Limb (tissue), 2 donors: Measurements from ENCODE around the gene KLF4.
A peak's percentile ranks its signal among the peaks of the same experiment; 100 is the strongest.
"Not testable (repeated sequence)": the region's sequence is repeated elsewhere in the genome, so short reads cannot be mapped to it uniquely, and the experiment has no call there.

ENCODE experiments used
- DNase-seq, 2 donors: peaks; one replicate each; pipeline ENCODE4 v3.0.0-alpha.2; 2016; ENCODE audit errors: extremely low spot score in 2 of 2

Gene KLF4

DNA sequence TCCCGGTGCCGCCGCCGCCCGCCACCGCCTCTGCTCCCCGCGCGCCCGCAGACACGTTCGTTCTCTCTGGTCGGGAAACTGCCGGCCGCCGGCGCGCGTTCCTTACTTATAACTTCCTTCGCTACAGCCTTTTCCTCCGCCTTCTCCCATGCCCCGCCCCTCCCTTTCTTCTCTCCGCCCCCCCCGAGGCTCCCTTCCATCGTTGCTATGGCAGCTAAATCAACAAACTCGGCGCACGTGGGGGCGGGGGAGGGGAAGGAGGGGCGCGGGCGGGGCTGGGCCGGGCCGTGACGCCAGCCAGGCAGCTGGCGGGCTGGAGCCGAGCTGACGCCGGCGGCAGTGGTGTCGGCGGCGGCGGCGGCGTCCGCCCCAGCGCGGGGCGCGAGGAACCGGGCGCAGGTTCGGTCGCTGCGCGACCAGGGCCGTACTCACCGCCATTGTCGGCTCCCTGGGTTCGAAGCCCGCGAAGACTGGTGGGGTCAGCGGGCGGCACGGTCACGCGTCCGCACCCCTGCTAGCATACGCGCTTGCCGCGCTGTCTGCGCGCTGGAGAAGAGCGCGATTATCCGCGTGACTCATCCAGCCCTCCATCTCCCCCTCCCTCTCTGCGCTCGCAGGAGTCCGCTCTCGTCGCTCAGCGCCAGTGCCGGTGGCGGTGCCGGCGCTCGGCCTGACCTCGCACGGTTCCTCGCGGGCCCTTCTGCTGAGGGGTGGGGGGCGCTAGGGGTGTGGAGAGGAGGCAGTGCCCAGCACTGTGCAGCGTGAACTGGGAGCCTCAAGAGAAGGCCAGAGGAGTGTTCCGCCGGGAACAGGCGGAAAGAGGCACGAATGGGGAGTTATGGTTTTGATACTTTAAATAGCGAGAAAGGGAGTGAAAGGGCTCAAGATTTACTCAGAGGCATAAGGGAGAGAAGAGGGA is at the start of gene KLF4:
Gene KLF4, minus strand, starts transcription at position 83 of the 919 bp plus-strand sequence. CDS start 597 bp downstream, outside the sequence.
- DNase-seq: peak; percentile 96 to 98

DNA sequence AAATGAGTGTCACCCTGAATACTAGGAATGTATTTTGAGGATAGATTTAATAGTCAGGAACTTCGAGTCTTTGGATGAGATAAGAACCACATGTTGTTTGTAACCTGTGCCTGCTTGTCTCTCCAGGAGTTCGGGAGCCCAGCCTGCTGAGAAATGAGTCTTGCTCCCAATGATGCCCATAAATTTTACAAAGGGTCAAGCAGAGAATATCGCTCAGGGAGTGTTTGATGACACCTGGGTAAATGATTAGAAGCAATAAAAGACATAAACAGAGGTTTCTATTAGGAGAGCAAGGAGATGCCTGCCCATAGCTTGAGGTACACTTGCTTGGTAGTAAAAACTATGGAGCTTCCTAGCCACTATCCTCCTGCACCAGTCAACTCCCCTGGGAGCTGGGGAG is 46.9 kb upstream of the KLF4 start:
- no peak for DNase-seq

DNA sequence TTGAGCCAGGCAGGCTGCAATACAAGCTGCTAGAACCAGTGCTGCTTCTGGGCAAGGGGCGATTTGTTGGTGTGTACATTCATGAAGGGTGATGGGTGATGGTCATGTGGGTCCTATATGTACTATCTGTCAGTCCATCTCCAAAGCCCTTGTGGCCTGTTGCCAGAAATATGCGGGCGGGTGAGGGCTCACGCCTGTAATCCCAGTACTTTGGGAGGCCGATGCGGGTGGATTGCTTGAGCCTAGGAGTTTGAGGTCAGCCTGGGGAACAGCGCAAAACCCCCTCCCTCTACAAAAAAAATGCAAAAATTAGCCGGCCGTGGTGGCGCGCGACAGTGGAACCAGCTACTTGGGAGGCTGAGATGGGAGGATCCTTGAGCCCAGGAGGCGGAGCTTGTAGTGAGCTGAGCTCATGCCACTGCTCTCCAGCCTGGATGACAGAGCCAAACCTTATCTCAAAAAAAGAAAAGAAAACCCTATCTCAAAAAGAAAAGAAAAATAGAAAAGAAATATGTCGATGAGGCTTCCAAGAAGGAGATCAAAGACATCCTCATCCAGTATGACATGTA is 45.0 kb upstream of the KLF4 start:
- DNase-seq: no peak

DNA sequence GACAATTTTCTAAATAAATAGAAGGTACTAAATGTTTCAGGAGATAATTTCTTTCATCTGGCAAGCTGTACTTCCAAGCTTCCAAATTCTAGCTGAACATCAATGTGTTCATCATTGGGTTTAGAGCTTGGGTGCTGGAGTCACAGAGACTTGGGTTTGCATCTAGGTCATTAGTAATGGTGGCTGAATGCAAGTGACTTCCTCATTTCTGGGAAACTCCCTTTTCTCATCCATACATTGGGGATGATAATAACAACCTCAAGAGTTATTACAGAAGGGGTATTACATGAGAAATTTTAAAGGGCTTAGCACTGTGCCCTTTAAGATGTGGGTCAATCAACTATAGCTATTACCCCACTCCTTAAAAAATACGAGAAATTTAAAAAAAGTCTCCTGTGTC is 41.1 kb upstream of the KLF4 start:
- no peak for DNase-seq

DNA sequence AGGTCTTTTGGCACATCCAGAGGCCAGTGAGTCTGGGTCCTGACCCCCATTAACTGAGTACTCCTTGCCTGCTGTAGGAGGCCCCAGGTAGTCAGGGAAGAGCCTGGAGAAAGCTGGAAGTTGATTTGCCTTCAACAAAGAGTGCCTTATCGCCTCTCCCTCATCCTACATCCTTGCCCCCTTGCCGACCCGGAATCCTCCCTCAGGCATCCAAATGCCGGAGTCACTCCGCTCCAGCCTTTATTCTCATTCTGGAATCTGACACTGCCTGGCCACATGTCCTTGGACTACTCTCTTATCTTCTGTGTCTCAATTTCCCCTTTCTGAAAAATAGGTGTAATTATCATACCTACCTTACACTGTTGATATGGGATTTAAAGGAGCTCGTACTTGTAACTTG is 39.1 kb upstream of the KLF4 start:
- no peak for DNase-seq

DNA sequence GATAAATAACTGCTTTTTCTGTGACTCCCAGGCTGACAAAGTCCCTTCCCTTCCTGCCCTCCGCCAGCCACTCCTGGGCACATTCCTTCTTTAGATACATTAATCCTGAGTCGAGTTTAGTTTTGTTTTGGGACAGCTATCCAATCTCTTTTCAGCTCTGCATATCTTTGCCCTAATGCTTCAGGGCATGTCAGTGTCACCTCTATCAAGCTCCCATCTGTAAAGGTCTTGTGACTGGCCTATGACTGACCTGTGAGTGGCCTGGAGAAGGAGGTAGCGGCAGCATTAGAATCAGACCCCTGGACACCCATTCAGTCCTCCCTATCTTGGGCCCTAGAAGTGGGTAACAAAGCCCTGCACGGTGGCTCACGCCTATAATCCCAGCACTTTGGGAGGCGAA is 34.0 kb upstream of the KLF4 start:
- no peak for DNase-seq

DNA sequence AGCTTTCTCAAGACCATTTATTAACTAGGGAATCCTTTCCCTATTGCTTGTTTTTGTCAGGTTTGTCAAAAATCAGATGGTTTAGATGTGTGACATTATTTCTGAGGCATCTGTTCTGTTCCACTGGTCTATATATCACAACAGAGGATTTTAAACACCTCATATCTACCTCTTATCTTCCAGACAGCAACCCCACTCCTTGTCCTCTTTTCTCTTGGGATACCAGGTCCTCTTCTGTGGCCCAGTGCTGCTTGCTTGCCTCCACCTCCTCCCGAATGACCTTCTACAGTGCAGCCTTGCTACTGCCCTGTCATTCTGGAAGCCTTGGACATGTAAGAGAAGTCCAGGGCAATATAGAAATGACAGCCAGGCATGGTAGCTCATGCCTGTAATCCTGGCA is 30.6 kb upstream of the KLF4 start:
- no peak for DNase-seq

DNA sequence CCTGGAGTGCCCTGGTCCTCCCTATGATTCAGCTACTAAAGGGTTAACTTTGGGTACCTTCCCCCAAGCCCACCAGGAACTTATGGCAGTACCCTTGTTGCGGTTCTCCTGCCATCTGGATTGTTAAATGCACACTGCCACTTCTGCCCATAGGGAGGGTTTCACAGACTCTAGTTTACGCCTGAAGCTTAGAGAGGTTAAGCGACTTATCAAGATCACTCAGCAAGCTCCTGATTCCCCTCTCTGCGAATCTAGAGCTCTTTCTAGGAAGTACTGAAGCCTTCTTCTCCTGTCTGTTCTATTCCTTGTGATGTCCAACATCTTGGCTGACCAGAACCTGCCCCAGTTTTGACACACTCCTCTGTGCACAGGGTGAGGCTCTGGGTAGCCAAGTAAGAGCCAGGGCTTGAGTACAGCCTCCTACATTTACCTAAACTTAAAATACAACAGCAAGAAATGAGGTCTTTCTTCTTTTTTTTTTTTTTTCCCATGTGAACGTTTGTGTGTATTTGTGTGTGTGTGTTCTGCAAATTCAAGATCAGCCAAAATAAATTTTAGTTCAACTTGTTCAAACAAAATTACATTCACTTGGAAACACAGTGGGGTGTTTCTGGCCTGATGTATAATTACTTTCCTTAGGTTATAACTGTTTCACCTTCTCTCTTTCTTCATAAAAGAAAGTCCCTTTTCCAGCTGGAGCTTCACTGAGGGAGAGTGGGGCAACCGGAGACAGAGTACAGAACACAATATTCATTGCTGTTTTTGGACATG is 28.7 kb upstream of the KLF4 start:
- DNase-seq: no peak

DNA sequence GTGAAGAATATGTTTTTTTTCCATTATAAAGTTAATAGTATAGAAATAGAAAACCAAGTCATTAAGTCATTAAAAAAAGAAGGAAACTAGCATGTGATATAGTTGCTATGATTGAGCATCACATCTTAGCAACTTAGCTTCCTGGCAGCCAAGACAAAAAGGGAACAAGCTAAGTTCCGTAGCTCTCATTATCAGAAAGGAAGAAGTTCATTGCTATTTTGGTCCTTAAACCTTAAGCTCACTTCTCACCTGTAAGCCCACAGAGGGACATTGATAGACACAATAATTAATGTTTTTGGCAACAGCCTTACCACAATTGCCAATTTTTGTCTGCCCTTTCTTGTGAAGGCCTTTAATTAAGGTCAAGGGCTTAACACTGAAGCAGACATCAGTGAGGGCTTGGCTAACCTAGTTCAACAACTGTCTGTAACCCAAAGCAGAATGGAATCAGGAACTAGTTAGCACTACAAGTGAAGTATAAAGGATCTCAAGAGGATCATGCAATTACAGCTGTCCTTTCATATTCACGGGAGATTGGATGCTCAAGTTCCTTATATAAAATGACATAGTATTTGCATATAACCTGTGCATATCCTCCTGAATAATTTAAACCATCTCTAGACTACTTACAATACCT is 24.0 kb upstream of the KLF4 start:
- DNase-seq: no peak

DNA sequence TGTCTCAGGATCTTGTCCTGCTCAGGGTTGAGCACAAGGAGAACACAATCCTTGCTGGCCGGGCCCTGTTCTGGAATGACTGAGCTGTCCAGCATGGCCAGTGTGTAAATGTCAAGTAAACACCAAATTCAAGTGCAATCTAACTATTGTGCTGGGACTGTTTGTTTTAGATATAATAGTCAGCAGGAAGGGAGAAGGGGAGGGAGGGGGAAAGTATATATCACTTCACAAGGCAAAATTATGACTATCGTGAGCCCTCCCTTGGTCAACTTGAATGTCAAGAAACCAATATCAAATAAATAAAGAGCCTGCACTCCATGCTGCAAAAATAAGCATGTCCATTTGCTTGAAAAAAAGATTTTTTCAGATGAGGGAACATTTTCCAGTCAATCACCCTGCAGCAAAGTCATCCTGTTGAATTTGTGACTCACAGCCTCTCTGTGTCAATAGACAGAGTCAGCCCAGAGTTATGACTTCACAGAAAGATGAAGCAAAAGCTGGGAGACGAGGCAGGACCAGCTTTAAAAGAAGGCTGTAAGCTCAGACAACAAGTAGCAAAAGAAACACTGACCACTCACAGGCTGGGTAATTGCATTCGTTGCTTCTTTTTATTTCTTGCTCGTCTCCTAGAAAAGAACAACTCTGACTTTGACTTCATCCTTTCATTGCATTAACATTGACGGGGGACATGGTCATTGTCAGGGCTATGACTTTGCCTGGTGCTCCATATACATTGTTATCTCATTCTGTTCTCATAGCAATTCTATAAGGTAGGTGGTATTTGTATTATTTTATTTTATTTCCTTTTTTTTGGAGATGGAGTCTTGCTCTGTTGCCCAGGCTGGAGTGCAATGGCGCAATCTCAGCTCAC is 15.3 kb upstream of the KLF4 start:
- DNase-seq: no peak

DNA sequence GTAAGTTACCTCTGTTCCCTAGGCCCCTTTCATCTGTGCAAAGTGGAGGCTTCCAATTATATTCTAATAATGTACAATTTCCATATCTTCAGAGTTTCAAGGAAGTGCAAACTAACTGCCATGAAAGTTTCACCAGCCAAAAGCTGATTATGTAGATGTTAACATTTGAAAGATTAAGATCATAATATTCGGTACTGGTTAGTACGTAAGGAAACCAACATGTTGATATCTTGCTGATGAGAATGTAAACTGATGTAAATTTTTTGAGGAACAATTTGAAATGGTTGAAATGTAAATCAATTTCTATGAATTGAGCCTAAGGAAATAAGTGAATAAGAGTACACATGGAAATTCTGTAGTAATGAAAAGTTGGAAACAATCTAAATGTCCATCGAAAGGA is 12.9 kb upstream of the KLF4 start:
- no peak for DNase-seq

DNA sequence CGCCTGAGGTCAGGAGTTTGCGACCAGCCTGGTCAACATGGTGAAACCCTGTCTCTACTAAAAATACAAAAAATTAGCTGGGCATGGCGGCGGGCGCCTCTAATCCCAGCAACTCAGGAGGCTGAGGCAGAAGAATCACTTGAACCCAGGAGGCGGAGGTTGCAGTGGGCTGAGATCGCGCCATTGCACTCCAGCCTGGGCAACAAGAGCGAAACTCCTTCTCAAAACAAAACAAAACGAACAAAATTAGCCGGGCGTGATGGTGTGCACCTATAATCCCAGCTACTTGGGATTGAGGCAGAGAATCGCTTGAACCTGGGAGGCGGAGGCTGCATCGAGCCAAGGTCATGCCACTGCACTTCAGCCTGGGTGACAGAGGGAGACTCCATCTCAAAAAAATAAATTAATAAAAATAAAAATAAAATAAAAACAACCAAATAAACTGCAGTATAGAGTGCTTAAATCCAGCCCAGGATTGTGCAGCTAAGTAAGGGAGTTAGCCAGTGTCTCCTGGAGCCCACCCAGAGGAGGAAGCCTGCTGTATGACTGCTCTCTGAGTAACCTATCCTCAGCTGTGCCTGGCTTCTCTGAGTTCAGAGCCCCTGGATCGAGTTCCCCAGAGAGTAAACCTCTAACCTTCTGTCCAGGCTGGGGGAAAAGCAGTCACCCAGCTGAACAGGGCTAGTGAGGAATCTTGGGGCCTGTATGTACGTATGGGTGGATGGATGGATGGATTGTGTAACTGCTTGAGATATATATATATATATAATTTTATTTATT is 11.0 kb upstream of the KLF4 start:
- not testable (repeated sequence) for DNase-seq

DNA sequence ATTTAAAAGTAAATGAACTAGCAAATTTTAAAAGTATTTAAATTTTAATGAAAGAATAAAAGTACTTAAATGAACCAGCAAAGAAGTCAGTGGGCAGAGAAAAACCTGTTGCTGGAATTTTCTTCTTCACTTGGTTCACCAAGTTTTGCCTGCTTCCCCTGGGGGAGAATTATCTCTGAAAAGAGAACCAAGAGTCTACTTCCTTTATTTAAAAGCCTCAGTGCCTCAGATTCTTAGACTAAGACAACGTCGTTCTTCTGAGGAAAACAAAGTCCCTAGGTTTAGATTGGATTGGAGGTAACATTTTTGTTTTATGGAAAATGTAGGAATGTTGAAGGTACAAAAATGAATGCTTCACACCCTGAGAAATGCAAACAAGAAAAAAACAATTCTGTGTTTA is 7.4 kb upstream of the KLF4 start:
- DNase-seq: no peak

DNA sequence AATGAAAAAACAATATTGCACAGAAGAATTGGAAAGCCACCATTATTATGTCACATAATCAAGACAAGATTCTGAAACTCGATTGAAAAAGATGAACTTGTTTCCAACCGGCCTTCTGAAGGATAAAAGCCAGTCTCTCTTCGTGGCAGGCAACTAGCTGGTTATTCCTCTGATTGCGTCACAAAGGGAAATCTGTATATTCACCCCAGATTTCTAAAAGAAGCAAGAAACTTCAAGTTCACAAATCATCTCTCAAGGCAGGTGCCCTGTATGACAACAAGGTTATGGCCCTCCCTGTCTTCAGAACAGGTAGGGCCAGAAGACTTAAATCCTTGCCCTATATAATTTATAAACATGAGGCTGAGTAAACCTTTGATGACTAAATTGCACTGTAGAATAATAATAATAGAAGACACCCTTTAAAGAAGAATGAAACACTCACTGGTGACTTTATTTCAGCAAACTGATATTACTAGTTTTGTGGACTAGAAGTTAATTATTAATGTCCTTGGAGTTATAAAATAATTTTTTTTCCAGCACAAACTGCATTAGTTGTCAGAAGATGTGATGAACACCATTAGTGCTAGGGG is 2.9 kb upstream of the KLF4 start:
- no peak for DNase-seq

DNA sequence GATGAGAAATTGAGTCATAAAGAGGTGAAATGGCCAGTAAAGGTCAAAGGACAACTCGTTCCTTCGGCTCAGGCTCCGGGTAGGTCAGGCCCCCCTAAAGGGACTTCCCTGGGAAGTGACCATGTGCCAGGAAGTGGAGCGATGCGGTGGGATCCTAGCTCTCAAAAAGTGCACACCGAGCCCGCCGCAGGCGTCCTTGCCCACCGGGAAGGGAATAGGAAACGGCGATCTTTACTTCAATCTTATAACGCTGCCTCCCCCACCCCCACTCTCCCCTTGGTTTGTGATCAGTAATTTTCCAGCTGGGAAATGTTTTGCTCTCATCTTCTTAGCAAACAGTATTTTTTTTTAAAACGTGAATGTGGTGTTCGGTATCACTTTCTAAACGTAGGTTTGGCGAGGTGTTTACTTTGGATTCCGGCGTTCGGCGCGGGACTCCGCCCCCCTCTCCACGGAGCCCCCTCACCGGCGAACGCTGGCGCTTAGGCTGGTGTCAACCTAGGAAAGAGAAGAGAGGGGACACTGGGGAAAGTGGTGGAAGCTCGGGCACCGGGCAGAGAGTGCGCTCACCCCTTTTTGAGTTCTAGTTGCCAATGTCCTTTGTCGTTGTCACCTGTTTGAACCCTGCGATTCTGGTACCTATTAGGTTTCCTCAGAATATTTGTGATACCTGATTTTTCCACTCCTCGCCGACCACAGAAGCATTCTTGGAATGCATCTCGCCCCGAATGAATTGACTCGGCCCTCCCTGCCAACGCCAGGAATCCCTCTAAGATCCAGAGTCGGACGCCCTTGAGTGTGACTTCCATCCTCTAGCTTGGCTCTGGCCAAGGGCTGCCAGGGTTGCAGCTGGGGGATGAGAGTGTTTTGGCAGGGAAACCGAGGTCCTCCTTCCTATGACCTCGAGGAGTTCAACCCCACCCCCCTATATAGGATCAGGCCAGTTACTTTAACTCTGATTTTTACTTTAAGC is 1.8 kb upstream of the KLF4 start:
- peak in 1 of 2 donors; percentile 68 for DNase-seq

DNA sequence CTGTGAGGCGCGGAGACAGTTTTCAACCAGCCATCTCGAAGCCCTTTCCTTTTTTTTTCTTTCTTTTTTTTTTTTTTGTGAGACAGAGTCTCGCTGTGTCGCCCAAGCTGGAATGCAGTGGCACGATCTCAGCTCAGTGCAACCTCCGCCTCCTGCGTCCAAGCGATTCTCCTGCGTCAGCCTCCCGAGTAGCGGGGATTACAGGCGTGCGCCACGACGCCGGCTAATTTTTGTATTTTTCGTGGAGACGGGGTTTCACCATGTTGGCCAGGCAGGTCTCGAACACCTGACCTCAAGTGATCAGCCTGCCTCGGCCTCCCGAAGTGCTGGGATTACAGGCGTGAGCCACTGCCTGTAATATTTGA is 1.0 kb upstream of the KLF4 start:
- DNase-seq: peak in 1 of 2 donors; percentile 53

DNA sequence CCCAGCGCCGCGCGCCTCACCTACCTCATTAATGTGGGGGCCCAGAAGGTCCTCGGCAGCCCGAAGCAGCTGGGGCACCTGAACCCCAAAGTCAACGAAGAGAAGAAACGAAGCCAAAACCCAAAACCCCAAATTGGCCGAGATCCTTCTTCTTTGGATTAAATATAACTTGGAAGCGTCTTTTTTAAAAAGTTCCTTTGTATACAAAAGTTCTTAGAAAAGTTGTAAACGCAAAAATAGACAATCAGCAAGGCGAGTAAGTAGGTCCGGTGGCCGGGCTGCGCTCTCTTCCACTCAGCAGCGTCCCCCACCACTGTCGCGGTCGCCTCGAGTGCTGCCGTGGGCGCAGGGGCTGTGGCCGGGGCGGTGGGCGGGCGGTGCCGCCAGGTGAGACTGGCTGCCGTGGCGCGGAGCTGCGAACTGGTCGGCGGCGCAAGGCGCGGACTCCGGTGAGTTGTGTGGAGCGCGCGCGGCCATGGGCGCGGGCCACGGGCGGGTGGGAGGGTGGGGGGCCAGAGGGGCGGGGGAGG is 360 bp downstream of the KLF4 start:
- DNase-seq: no peak
